Ishikawa (cell line): Measurements from ENCODE around the gene ADM2.

ENCODE experiments used
- EP300 ChIP-seq: IDR thresholded peaks from 2 replicates; pipeline ENCODE4 v1.6.1; 2012; ENCODE audit warnings: borderline replicate concordance
- MAX ChIP-seq: IDR thresholded peaks from 2 replicates; pipeline ENCODE4 v1.6.1; 2012

- TF ChIP-seq EP300 (no peak), MAX (no peak)
These were observed 48.1 kb downstream of the ADM2 start for GRCh38 chr22:50529416-50529896.
